ENCODE data around the gene FRMD4B. TPM values are rescaled to one million over a fixed set of nuclear protein-coding genes. Genes with fewer than 3 reads are reported as not detected.

The FRMD4B gene
- total and polyA plus RNA-seq, 10 of the 15 experiments (the other 5 are each of a cell fraction or from before 2014, with no cell fraction given), result 3.9 to 11.4 (median 8.0) TPM

DNA sequence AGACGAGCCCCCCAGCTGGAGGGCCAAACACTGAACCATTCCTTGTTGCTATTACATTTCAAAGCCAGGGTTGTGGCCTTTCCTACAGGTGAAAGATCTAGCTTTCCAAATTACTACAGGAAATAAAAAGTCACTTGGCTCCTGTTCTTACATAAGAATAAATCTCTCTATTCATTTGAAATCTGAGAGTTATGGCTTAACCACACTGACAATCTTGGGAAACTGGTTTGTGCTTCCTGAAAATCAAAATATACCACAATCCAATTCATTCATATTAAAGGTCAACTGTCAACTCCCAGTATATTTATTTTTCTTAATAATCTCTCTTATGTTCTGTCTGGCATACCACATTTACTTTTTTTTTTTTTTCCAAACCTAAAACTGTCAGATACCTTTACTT is 159.8 kb downstream of the FRMD4B start (continued):
- TF ChIP-seq EP300 (IDR thresholded peaks at IDR 0.05; ENCODE audit: borderline replicate concordance in 1 of 2, control insufficient read depth in 1 of 2, low read depth in 2 of 2, low read length in 2 of 2), result no peak

DNA sequence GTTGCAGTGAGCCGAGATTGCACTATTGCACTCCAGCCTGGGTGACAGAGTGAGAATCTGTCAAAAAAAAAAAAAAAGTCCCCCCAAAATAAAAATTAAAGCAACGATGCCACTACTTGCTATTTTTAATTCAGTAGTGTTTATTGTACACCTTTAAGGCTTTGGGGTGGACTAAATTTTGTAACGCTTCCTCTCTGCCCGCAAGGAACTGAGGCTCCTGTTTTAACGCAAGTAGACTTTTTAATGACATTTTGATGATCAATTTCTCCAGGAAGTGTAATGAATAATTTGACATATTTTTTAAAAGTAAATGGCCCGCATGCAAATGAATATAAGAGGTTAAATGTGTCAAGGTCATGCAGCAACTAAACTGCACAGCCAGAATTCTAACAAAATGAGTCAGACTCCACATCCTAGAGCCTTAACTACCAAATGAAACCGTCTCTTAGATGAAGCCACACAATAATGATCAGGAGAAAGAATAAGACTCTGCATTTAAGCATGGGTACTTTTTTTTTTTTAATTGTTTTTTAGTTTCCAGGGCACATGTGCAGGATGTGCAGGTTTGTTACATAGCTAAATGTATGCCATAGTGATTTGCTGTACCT is 166.7 kb downstream of the FRMD4B start:
- Histone ChIP-seq H3K27me3 (replicated peaks in 1 of 2; ENCODE audit: control insufficient read depth in 2 of 2, insufficient read depth in 2 of 2, low read length in 1 of 2) (no peaks in the 10 kb centered on the region), H3K79me2 (ENCODE audit: control insufficient read depth, insufficient read depth, low read length) (no peaks in the 10 kb centered on the region), H4K20me1 (ENCODE audit: control insufficient read depth, insufficient read depth) (no peaks in the 10 kb centered on the region), H3K36me3 (ENCODE audit: control insufficient read depth in 2 of 2, insufficient read depth in 2 of 2, low read length in 1 of 2) (no peaks in the 10 kb centered on the region), H3K4me3 (no peak overlapping the region), H3K4me1 (ENCODE audit: control insufficient read depth, insufficient read depth, low read length) (no peaks in the 10 kb centered on the region), H3K4me2 (ENCODE audit: control insufficient read depth, insufficient read depth) (no peak overlapping the region), H3K9ac (ENCODE audit: control insufficient read depth, insufficient read depth, low read length) (no peak overlapping the region), H3K27ac (ENCODE audit: control insufficient read depth, insufficient read depth) (no peak overlapping the region), H3K9me3 (replicated peaks; ENCODE audit: control insufficient read depth, insufficient read depth, low read length) (no peaks in the 10 kb centered on the region), H2AFZ (ENCODE audit: control insufficient read depth, low read depth, low read length) (no peak overlapping the region)
- DNase-seq (ENCODE audit: low read depth, low spot score) (no peak), FAIRE-seq (no peak), ATAC-seq (peak; percentile 85)
- no TSS peak for BruUV-seq (replicated peaks)
- no peak for TF ChIP-seq ZNF207 (IDR thresholded peaks at IDR 0.05; ENCODE audit: borderline replicate concordance)
- TF ChIP-seq JUNB (IDR thresholded peaks at IDR 0.05), result peak; percentile 48
- POLR2A ChIA-PET, result interaction anchor here (0.7 kb wide), 1 partner anchor 22 kb away, joined by 3 read pairs; no protein-coding TSS in a partner anchor
- WGBS (ENCODE audit: insufficient coverage, insufficient replicate concordance, low lambda C conversion rate, missing lambda C conversion rate), result 30% methylated on average over 7 of the region's 7 CpGs
- RAD21 ChIA-PET (ENCODE audit: unreplicated experiment), result no interaction called here
- intact Hi-C loops (cut with micrococcal nuclease; ENCODE audit: unreplicated experiment) (no loop called here), in situ Hi-C loops (cut with MboI) (no loop called here)
- SMC1A ChIA-PET (ENCODE audit: uncharacterized antibody, unreplicated experiment), result interaction anchor here (1.2 to 1.4 kb wide), 3 partner anchors 12 to 57 kb away, joined by 3 to 7 read pairs (median 4); no protein-coding TSS in a partner anchor
- CTCF ChIA-PET, result interaction anchor here (1.4 kb wide), 1 partner anchor 17 kb away, joined by 7 read pairs; no protein-coding TSS in a partner anchor

DNA sequence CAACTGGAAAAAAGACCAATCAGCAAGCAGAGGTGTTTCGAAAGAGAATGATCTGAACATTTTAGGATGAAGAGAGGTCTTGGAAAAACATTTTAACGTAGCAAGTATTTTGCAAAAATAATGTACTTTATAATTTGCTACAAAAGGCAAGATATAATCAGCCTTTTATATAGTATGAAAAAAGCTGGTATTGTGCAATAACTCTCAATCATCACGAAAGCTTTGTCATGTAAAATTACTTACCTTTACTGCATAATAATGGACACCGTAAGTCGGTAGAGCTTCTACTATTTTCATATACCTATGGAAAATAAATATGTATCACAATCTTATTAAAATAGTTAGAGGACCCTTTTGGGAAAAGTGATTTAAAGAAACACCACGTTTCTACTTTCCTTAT is 167.8 kb downstream of the FRMD4B start:
- no peaks in the 10 kb centered on the region for H3K4me1 ChIP-seq (ENCODE audit: control insufficient read depth, insufficient read depth, low read length)
- H3K27me3 ChIP-seq (replicated peaks in 1 of 2; ENCODE audit: control insufficient read depth in 2 of 2, insufficient read depth in 2 of 2, low read length in 1 of 2), result no peaks in the 10 kb centered on the region
- DNase-seq (ENCODE audit: low read depth, low spot score) (no peak), ATAC-seq (no peak), FAIRE-seq (no peak)
- ChIA-PET POLR2A (no interaction called here), RAD21 (ENCODE audit: unreplicated experiment) (interaction anchor here (1.2 kb wide), 1 partner anchor 18 kb away, joined by 5 read pairs; no protein-coding TSS in a partner anchor), SMC1A (ENCODE audit: uncharacterized antibody, unreplicated experiment) (interaction anchor here (0.9 to 1.4 kb wide), 6 partner anchors 8 to 56 kb away, joined by 3 to 7 read pairs (median 4); no protein-coding TSS in a partner anchor), CTCF (interaction anchor here (1.0 to 1.4 kb wide), 4 partner anchors 18 to 192 kb away, joined by 3 to 7 read pairs (median 3); no protein-coding TSS in a partner anchor)
- no peak overlapping the region for H3K27ac ChIP-seq (ENCODE audit: control insufficient read depth, insufficient read depth)
- in situ Hi-C loops (cut with MboI), result no loop called here
- H3K9ac ChIP-seq (ENCODE audit: control insufficient read depth, insufficient read depth, low read length), result no peak overlapping the region
- intact Hi-C loops (cut with micrococcal nuclease; ENCODE audit: unreplicated experiment), result no loop called here
- H4K20me1 ChIP-seq (ENCODE audit: control insufficient read depth, insufficient read depth), result no peaks in the 10 kb centered on the region
- no peaks in the 10 kb centered on the region for H3K36me3 ChIP-seq (ENCODE audit: control insufficient read depth in 2 of 2, insufficient read depth in 2 of 2, low read length in 1 of 2)
- 61% methylated on average over 6 of the region's 6 CpGs for WGBS (ENCODE audit: insufficient coverage, insufficient replicate concordance, low lambda C conversion rate, missing lambda C conversion rate)
- H3K4me2 ChIP-seq (ENCODE audit: control insufficient read depth, insufficient read depth), result no peak overlapping the region
- H2AFZ ChIP-seq (ENCODE audit: control insufficient read depth, low read depth, low read length), result no peak overlapping the region
- no peaks in the 10 kb centered on the region for H3K9me3 ChIP-seq (replicated peaks; ENCODE audit: control insufficient read depth, insufficient read depth, low read length)
- H3K4me3 ChIP-seq, result no peak overlapping the region
- BruUV-seq (replicated peaks), result no TSS peak
- no peaks in the 10 kb centered on the region for H3K79me2 ChIP-seq (ENCODE audit: control insufficient read depth, insufficient read depth, low read length)
- TF ChIP-seq KAT2A (conservative IDR thresholded peaks at IDR 0.05; ENCODE audit: control insufficient read depth, low read depth, low read length), result no peak
- TF ChIP-seq NFIC (IDR thresholded peaks at IDR 0.05; ENCODE audit: low read depth, low read length), result no peak
- TF ChIP-seq, protein P1, sequence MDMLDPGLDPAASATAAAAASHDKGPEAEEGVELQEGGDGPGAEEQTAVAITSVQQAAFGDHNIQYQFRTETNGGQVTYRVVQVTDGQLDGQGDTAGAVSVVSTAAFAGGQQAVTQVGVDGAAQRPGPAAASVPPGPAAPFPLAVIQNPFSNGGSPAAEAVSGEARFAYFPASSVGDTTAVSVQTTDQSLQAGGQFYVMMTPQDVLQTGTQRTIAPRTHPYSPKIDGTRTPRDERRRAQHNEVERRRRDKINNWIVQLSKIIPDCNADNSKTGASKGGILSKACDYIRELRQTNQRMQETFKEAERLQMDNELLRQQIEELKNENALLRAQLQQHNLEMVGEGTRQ (IDR thresholded peaks at IDR 0.05; ENCODE audit: borderline replicate concordance, low read depth, low read length), result no peak
- no peak for TF ChIP-seq ZBED1 (IDR thresholded peaks at IDR 0.05; ENCODE audit: borderline replicate concordance)
- TF ChIP-seq MEF2B (IDR thresholded peaks at IDR 0.05; ENCODE audit: partially characterized antibody, poor library complexity, severe bottlenecking), result no peak
- no peak for TF ChIP-seq FOXK2 (IDR thresholded peaks at IDR 0.05)
- TF ChIP-seq ZNF24 (IDR thresholded peaks at IDR 0.05), result no peak
- TF ChIP-seq SUZ12 (IDR thresholded peaks at IDR 0.05; ENCODE audit: unreplicated experiment), result no peak
- TF ChIP-seq, protein P2, sequence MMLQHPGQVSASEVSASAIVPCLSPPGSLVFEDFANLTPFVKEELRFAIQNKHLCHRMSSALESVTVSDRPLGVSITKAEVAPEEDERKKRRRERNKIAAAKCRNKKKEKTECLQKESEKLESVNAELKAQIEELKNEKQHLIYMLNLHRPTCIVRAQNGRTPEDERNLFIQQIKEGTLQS (IDR thresholded peaks at IDR 0.05; ENCODE audit: borderline replicate concordance, extremely low read depth, low read depth, low read length), result no peak
- no peak for TF ChIP-seq SMARCA5 (IDR thresholded peaks at IDR 0.05)
- TF ChIP-seq CHD1 (IDR thresholded peaks at IDR 0.05; ENCODE audit: low read depth, low read length), result no peak
- no peak for TF ChIP-seq ZNF217 (IDR thresholded peaks at IDR 0.05)
